Stimulated activated CD4-positive, alpha-beta T cell treated with anti-CD3 and anti-CD28 coated beads, TNF-alpha, amount 100 ng/mL, for 48 hours (primary cell): ENCODE data around the gene GAREM2.
"Not testable (repeated sequence)": the region's sequence is repeated elsewhere in the genome, so short reads cannot be mapped to it uniquely, and the experiment has no call there.

Source experiments
- DNase-seq, 3 donors: peaks; one replicate each; pipeline ENCODE4 v3.0.0-alpha.2; 2020; ENCODE audit warnings: low read depth in 3 of 3

The GAREM2 gene

GRCh38 chr2:26172871-26173775 lies at the start of gene GAREM2:
TSS of gene GAREM2 (plus strand) at chr2:26173088. CDS start at chr2:26173221, 133 bp downstream.
- no peak for DNase-seq

- DNase-seq: no peak
Observed at GRCh38 chr2:26123426-26123825, 49.5 kb upstream of the GAREM2 start.

DNA sequence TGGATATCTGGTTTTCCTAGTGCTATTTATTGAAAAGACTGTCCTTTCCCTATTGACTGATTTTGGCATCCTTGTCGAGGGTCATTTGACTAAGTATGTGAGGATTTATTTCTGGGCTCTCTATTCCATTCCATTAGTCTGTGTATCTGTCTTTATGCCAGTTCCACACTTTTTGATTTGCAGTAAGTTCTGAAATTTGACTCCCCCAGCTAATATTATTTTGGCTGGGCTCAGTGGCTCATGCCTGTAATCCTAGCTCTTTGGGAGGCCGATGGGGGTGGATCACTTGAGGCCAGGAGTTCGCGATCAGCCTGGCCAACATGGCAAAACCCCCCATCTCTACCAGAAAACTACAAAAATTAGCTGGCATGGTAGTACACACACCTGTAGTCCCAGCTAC lies 46.8 kb upstream of the GAREM2 start:
- no peak for DNase-seq

DNA sequence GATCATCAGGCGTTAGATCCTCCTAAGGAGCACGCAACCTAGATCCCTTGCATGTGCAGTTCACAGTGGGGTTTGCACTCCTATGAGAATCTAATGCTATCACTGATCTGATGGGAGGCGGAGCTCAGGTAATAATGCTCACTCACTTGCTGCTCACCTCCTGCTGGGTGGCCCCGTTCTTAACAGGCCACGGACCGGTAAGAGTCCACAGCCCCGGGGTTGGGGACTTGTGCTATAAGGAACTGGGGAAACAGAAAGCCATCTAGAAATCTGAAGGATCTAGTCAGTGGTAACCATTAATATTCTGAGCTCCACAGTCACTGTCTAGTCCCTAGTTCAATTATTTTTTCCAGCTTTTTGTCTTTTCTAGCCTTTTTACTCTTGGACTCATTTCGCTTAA lies 44.7 kb upstream of the GAREM2 start:
- DNase-seq: no peak

- no peak for DNase-seq
Observed at GRCh38 chr2:26130763-26131162, 42.1 kb upstream of the GAREM2 start.

DNA sequence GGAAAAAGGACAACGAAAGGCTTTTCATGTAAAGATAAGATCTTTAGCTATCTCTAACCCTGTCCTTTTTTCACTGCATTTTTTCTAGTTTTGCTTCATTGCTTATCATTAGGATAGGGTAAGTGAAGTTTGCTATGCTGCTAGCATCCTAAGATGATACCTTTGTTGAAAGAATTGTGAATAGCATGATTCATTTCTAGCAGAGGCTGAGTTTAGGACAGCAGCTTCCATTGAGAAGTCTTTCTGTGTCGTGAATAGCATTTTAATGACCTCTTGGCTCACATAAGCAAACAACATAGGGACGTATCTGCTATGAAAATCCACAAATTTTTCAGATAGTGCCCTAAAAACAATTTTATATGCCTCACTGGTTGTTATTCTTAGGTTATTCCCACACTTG lies 36.4 kb upstream of the GAREM2 start:
- DNase-seq: no peak

GRCh38 chr2:26139269-26140183 lies 33.4 kb upstream of the GAREM2 start:
- no peak for DNase-seq

GRCh38 chr2:26141145-26141769 lies 31.6 kb upstream of the GAREM2 start:
- no peak for DNase-seq

GRCh38 chr2:26144031-26144430 lies 28.9 kb upstream of the GAREM2 start:
- DNase-seq: no peak

GRCh38 chr2:26144953-26145680 lies 27.8 kb upstream of the GAREM2 start:
- DNase-seq: peak; percentile 24 to 53 (median 33)

- no peak for DNase-seq
Observed at GRCh38 chr2:26148501-26148900, 24.4 kb upstream of the GAREM2 start.

- no peak for DNase-seq
Observed at GRCh38 chr2:26150243-26150642, 22.6 kb upstream of the GAREM2 start.

- no peak for DNase-seq
Observed at GRCh38 chr2:26157580-26157979, 15.3 kb upstream of the GAREM2 start.

DNA sequence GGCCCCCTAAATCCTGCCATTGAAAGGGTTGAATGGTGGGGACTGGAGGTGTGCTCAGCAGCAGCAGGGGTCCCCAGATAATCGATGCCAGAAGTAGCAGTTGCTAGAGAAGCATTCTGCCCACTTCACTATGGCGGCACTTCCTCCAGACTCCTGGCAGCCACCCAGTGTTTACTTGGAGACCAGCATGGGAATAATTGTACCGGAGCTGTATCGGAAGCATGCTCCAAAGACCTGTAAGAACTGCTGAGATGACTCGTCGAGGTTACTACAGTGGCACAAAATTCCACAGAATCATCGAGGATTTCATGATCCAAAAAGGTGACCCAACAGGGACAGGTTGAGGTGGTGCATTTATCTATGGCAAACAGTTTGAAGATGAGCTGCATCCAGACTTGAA lies 11.0 kb upstream of the GAREM2 start:
- no peak for DNase-seq

DNA sequence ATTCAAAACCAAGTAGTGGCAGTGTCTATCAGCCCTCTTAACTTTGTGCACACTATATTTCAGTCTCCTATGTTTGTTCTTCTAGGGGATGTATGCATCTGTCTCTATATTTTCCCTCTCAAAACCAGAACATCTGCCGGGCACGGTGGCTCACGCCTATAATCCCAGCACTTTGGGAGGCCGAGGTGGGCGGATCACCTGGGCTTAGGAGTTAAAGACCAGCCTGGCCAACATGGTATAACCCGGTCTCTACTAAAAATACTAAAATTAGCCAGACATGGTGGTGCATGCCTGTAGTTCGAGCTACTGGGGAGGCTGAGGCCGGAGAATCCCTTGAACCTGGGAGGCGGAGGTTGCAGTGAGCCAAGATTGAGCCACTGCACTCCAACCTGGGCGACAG lies 9.9 kb upstream of the GAREM2 start:
- DNase-seq: no peak

DNA sequence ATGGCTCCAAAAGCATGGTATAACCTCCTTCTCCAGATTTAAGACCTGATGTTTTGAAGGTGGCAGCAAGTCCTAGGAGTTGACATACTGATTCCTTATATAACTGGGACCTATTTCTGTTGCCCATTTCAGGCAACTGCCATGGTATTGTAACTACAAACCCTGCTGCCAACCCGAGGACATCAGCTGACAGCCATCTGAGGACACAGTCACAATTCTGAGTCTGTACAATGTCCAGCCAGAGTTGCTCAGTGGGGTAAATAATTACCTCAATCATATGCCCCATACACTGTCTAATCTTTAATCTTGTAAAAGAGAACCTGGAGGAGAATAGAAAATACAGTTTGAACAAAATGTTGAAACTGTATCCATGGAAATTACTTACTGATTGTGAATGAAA lies 8.7 kb upstream of the GAREM2 start:
- no peak for DNase-seq

DNA sequence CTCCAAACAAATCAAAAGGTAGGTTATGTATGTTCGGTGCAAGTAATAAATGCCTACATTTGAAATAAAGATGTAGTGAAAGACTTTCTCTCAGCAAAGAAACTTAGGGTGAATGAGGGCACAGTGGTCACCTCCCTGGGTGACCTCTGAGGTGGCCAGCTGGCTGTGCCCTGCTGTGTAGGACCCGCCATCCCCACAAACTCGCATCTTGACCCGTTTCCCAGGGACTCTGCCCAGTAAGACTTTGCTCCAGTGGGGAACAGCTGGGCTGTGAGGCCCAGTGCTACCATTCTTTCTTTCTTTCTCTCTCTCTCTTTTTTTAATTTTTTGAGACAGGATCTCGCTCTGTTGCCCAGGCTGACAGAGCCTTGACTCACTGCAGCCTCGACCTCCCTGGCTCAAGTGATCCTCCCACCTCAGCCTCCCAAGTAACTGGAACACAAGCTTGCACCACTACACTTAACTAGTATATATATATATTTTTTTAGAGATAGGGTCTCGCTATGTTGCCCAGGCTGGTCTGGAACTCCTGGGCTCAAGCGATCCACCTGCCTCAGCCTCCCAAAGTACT lies 8.2 kb upstream of the GAREM2 start:
- no peak for DNase-seq

GRCh38 chr2:26165403-26165802 lies 7.5 kb upstream of the GAREM2 start:
- DNase-seq: no peak

DNA sequence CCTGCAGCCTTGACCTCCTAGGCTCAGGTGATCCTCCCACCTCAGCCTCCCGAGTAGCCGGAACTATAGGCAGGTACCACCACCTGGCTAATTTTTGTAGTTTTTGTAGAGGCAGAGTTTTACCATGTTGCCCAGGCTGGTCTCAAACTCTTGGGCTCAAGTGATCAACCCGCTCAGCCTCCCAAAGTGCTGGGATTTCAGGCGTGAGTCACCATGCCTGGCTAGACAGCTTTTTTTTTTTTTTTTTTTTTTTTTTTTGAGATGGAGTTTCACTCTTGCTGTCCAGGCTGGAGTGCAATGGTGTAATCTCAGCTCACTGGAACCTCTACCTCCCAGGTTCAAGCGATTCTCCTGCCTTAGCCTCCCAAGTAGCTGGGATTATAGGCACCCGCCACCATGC lies 6.3 kb upstream of the GAREM2 start:
- DNase-seq: not testable (repeated sequence)

DNA sequence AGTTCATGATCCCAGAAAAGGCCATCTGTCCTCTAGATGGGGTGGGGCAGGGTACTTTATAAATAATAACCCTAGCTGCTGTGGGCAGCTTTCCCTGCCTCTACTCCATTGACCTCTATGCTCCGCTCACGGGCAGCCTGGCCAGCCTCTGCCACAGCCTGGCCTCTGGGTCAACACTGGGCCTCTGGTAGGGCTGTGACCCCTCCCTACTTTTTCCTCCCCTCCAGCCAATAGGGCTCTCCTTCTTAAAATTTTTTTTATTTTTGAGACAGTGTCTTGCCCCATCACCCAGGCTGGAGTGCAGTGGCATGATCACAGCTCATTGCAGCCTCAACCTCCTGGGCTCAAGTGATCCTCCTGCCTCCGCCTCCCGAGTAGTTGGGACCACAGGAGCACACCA lies 4.1 kb upstream of the GAREM2 start:
- no peak for DNase-seq

DNA sequence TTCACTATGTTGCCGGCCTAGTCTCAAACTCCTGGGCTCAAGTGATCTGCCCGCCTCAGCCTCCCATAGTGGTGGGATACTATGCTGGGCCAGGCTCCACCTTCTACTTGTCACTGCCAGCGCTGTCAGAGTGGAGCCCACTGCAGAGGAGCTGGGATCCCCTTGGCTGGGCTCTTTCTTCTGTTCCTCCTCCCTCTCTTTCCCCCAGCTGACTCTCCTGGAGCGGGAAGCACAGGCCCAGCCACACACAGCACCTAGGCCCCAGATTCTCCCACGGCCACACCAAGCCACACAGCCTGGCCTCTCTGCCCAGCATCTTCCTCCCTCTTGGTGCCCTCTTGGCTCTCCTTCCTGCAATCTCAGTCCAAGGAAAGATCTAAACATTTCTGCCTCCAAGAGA lies 3.7 kb upstream of the GAREM2 start:
- DNase-seq: no peak
